Activated T-helper 2 cell treated with anti-CD3 and anti-CD28 coated beads, Interferon-gamma antibody, Interleukin-2, Interleukin-4, amounts not matched to agents 10 μg/mL and 5 μg/mL and 100 μg/mL, durations not matched to agents 14 hours and 24 hours and 36 hours (primary cell): ENCODE data around the gene RASGRF1. TPM values are rescaled to one million over a fixed set of nuclear protein-coding genes. Genes with fewer than 3 reads are reported as not detected.

Experiments
- DNase-seq: peaks from one replicate; pipeline ENCODE4 v3.0.0; 2021; ENCODE audit warnings: low spot score
- H3K27ac Mint-ChIP-seq: one replicate; pipeline ENCODE4 v1.8.0; 2021; ENCODE audit warnings: mixed read lengths
- H3K27me3 Mint-ChIP-seq: one replicate; pipeline ENCODE4 v1.8.0; 2021; ENCODE audit warnings: low read depth, mixed read lengths
- H3K36me3 Mint-ChIP-seq: one replicate; pipeline ENCODE4 v1.8.0; 2021; ENCODE audit warnings: low read depth, mixed read lengths
- H3K4me1 Mint-ChIP-seq: one replicate; pipeline ENCODE4 v1.8.0; 2021; ENCODE audit warnings: low read depth, mixed read lengths
- H3K4me3 Mint-ChIP-seq: one replicate; pipeline ENCODE4 v1.8.0; 2021; ENCODE audit warnings: low read depth, mild to moderate bottlenecking, moderate library complexity, mixed read lengths
- H3K9me3 Mint-ChIP-seq: one replicate; pipeline ENCODE4 v1.8.0; 2021; ENCODE audit warnings: mixed read lengths
- intact Hi-C: fragments of 100-400 bp; cut with micrococcal nuclease; formaldehyde crosslinking; loops from one replicate; pipeline ENCODE4 v1.15.1; 2023
- total RNA-seq: library from RNA; stranded (reverse); gene quantifications from 2 replicates; pipeline ENCODE4 v1.2.3, GENCODE V29; 2022

The RASGRF1 gene
- total RNA-seq, 1 donor from 2014 or later, result not detected

GRCh38 chr15:78957416-78958093 lies 133.0 kb downstream of the RASGRF1 start:
- no peak overlapping the region for H3K4me3 Mint-ChIP-seq
- H3K27ac Mint-ChIP-seq, result no peak overlapping the region
- H3K9me3 Mint-ChIP-seq, result no peaks in the 10 kb centered on the region
- H3K36me3 Mint-ChIP-seq, result no peaks in the 10 kb centered on the region
- intact Hi-C loops, result no loop called here
- peaks cover 8% of the 10 kb centered on the region for H3K27me3 Mint-ChIP-seq
- H3K4me1 Mint-ChIP-seq, result no peaks in the 10 kb centered on the region
- no peak for DNase-seq

- Mint-ChIP-seq H3K27me3 (peaks cover 8% of the 10 kb centered on the region), H3K36me3 (no peaks in the 10 kb centered on the region), H3K4me3 (no peak overlapping the region), H3K4me1 (no peaks in the 10 kb centered on the region), H3K27ac (no peak overlapping the region), H3K9me3 (no peaks in the 10 kb centered on the region)
- DNase-seq, result no peak
- intact Hi-C loops, result no loop called here
Observed at GRCh38 chr15:78956937-78957336, 133.6 kb downstream of the RASGRF1 start.

GRCh38 chr15:78955355-78955754 lies 135.2 kb downstream of the RASGRF1 start:
- Mint-ChIP-seq H3K4me3 (no peak overlapping the region), H3K4me1 (peaks cover 7% of the 10 kb centered on the region), H3K9me3 (no peaks in the 10 kb centered on the region), H3K27me3 (peaks cover 13% of the 10 kb centered on the region), H3K27ac (no peak overlapping the region), H3K36me3 (no peaks in the 10 kb centered on the region)
- DNase-seq, result no peak
- intact Hi-C loops, result no loop called here

- Mint-ChIP-seq H3K36me3 (no peaks in the 10 kb centered on the region), H3K4me1 (peaks cover 7% of the 10 kb centered on the region), H3K27ac (no peak overlapping the region), H3K4me3 (no peak overlapping the region), H3K27me3 (peaks cover 18% of the 10 kb centered on the region), H3K9me3 (no peaks in the 10 kb centered on the region)
- DNase-seq, result no peak
- intact Hi-C loops, result no loop called here
Observed at GRCh38 chr15:78951841-78952238, 138.7 kb downstream of the RASGRF1 start.

- Mint-ChIP-seq H3K9me3 (no peaks in the 10 kb centered on the region), H3K4me3 (no peak overlapping the region), H3K27me3 (peaks cover 20% of the 10 kb centered on the region), H3K4me1 (peaks cover 7% of the 10 kb centered on the region), H3K36me3 (no peaks in the 10 kb centered on the region), H3K27ac (no peak overlapping the region)
- DNase-seq, result no peak
- intact Hi-C loops, result no loop called here
Observed at GRCh38 chr15:78950902-78951840, 139.4 kb downstream of the RASGRF1 start.

- Mint-ChIP-seq H3K27me3 (peaks cover 24% of the 10 kb centered on the region), H3K9me3 (no peaks in the 10 kb centered on the region), H3K36me3 (no peaks in the 10 kb centered on the region), H3K27ac (no peak overlapping the region), H3K4me3 (no peak overlapping the region), H3K4me1 (peaks cover 7% of the 10 kb centered on the region)
- no peak for DNase-seq
- intact Hi-C loops, result no loop called here
Observed at GRCh38 chr15:78950343-78950742, 140.2 kb downstream of the RASGRF1 start.

GRCh38 chr15:78949461-78949860 lies 141.1 kb downstream of the RASGRF1 start:
- intact Hi-C loops, result no loop called here
- no peak overlapping the region for H3K27ac Mint-ChIP-seq
- H3K9me3 Mint-ChIP-seq, result no peaks in the 10 kb centered on the region
- DNase-seq, result no peak
- no peaks in the 10 kb centered on the region for H3K36me3 Mint-ChIP-seq
- H3K4me3 Mint-ChIP-seq, result no peak overlapping the region
- H3K4me1 Mint-ChIP-seq, result peaks cover 10% of the 10 kb centered on the region
- H3K27me3 Mint-ChIP-seq, result peaks cover 24% of the 10 kb centered on the region

- Mint-ChIP-seq H3K36me3 (peaks cover 2% of the 10 kb centered on the region), H3K9me3 (no peaks in the 10 kb centered on the region), H3K4me3 (no peak overlapping the region), H3K27ac (no peak overlapping the region), H3K4me1 (peaks cover 10% of the 10 kb centered on the region), H3K27me3 (peaks cover 29% of the 10 kb centered on the region)
- DNase-seq, result no peak
- intact Hi-C loops, result no loop called here
Observed at GRCh38 chr15:78947506-78947905, 143.1 kb downstream of the RASGRF1 start.

GRCh38 chr15:78946493-78946892 lies 144.1 kb downstream of the RASGRF1 start:
- Mint-ChIP-seq H3K4me1 (peaks cover 8% of the 10 kb centered on the region), H3K9me3 (no peaks in the 10 kb centered on the region), H3K4me3 (no peak overlapping the region), H3K27me3 (peaks cover 30% of the 10 kb centered on the region), H3K27ac (no peak overlapping the region), H3K36me3 (peaks cover 8% of the 10 kb centered on the region)
- no peak for DNase-seq
- intact Hi-C loops, result no loop called here

- H3K4me3 Mint-ChIP-seq, result peak within 1 kb of the TSS; percentile 82
- DNase-seq, result peak; percentile 58
- H3K27ac Mint-ChIP-seq, result peak within 1 kb of the TSS; percentile 26
- intact Hi-C loops, result no loop called here
- H3K36me3 Mint-ChIP-seq, result peaks cover 8% of the 10 kb centered on the region
- no peaks in the 10 kb centered on the region for H3K9me3 Mint-ChIP-seq
- peaks cover 26% of the 10 kb centered on the region for H3K27me3 Mint-ChIP-seq
- peaks cover 3% of the 10 kb centered on the region for H3K4me1 Mint-ChIP-seq
Observed at GRCh38 chr15:78944669-78945407, 145.7 kb downstream of the RASGRF1 start, which contains the start of gene CTSH. Gene CTSH, minus strand, starts transcription at chr15:78945046. Its CDS starts 65 bp downstream, at chr15:78944981.

- peak overlapping the region; percentile 82 for H3K4me3 Mint-ChIP-seq
Observed at GRCh38 chr15:78944202-78944625, 146.4 kb downstream of the RASGRF1 start.

GRCh38 chr15:78943692-78944091 lies 146.9 kb downstream of the RASGRF1 start:
- peaks cover 26% of the 10 kb centered on the region for H3K27me3 Mint-ChIP-seq
- DNase-seq, result no peak
- peak overlapping the region; percentile 82 for H3K4me3 Mint-ChIP-seq
- H3K27ac Mint-ChIP-seq, result no peak overlapping the region
- intact Hi-C loops, result no loop called here
- no peaks in the 10 kb centered on the region for H3K9me3 Mint-ChIP-seq
- peaks cover 12% of the 10 kb centered on the region for H3K36me3 Mint-ChIP-seq
- peaks cover 11% of the 10 kb centered on the region for H3K4me1 Mint-ChIP-seq

More at GRCh38 chr15:78944202-78944625, 146.4 kb downstream of the RASGRF1 start:
- H3K4me1 Mint-ChIP-seq, result peaks cover 5% of the 10 kb centered on the region
- no peak for DNase-seq
- no peak overlapping the region for H3K27ac Mint-ChIP-seq
- no peaks in the 10 kb centered on the region for H3K9me3 Mint-ChIP-seq
- H3K27me3 Mint-ChIP-seq, result peaks cover 26% of the 10 kb centered on the region
- intact Hi-C loops, result no loop called here
- H3K36me3 Mint-ChIP-seq, result peaks cover 9% of the 10 kb centered on the region
